Measurements from ENCODE around the gene REV1. TPM values are rescaled to one million over a fixed set of nuclear protein-coding genes. Genes with fewer than 3 reads are reported as not detected.

Gene REV1
- total and polyA plus RNA-seq, 9 of the 15 experiments (the other 6 are each of a cell fraction or from before 2014, with no cell fraction given): 12.8 to 54.4 (median 29.6) TPM

DNA sequence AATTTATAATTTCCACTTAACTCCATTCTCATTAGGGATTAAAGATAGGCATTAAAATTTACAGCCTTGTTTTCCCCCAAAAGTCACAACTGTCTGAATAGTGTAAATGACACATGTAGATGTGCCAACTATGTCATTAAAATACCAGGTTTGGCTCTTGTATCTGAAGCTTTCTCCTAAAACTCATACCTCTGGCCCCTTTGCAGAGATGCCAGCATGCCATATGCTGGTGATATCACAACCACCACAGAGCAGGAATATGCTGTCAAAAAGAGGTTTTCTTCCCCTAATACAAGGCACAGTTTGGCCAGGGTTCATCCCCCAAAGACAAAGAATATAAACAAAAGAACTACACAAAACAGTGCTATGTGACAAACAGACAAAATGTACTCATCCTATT lies 65.4 kb downstream of the REV1 start (continued):
- TF ChIP-seq, protein P1, sequence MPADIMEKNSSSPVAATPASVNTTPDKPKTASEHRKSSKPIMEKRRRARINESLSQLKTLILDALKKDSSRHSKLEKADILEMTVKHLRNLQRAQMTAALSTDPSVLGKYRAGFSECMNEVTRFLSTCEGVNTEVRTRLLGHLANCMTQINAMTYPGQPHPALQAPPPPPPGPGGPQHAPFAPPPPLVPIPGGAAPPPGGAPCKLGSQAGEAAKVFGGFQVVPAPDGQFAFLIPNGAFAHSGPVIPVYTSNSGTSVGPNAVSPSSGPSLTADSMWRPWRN (IDR thresholded peaks at IDR 0.05; ENCODE audit: low read depth): no peak
- TF ChIP-seq FUS (optimal IDR thresholded peaks at IDR 0.05; ENCODE audit: low read depth, low read length): no peak
- TF ChIP-seq NFE2 (IDR thresholded peaks at IDR 0.05; ENCODE audit: low read depth): no peak
- no peak for TF ChIP-seq POLR2B (IDR thresholded peaks at IDR 0.05; ENCODE audit: low read depth, partially characterized antibody)
- no peak for TF ChIP-seq ZNF655 (CRISPR knock-in tag; IDR thresholded peaks at IDR 0.05)
- TF ChIP-seq, protein P2, sequence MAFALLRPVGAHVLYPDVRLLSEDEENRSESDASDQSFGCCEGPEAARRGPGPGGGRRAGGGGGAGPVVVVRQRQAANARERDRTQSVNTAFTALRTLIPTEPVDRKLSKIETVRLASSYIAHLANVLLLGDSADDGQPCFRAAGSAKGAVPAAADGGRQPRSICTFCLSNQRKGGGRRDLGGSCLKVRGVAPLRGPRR (CRISPR knock-in tag; IDR thresholded peaks at IDR 0.05): no peak
- TF ChIP-seq, protein P3, sequence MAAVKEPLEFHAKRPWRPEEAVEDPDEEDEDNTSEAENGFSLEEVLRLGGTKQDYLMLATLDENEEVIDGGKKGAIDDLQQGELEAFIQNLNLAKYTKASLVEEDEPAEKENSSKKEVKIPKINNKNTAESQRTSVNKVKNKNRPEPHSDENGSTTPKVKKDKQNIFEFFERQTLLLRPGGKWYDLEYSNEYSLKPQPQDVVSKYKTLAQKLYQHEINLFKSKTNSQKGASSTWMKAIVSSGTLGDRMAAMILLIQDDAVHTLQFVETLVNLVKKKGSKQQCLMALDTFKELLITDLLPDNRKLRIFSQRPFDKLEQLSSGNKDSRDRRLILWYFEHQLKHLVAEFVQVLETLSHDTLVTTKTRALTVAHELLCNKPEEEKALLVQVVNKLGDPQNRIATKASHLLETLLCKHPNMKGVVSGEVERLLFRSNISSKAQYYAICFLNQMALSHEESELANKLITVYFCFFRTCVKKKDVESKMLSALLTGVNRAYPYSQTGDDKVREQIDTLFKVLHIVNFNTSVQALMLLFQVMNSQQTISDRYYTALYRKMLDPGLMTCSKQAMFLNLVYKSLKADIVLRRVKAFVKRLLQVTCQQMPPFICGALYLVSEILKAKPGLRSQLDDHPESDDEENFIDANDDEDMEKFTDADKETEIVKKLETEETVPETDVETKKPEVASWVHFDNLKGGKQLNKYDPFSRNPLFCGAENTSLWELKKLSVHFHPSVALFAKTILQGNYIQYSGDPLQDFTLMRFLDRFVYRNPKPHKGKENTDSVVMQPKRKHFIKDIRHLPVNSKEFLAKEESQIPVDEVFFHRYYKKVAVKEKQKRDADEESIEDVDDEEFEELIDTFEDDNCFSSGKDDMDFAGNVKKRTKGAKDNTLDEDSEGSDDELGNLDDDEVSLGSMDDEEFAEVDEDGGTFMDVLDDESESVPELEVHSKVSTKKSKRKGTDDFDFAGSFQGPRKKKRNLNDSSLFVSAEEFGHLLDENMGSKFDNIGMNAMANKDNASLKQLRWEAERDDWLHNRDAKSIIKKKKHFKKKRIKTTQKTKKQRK (IDR thresholded peaks at IDR 0.05; ENCODE audit: borderline replicate concordance, low read depth, low read length): no peak
- no peak for TF ChIP-seq USF1 (CRISPR knock-in tag; IDR thresholded peaks at IDR 0.05)
- TF ChIP-seq RAD21 (CRISPR knock-in tag; conservative IDR thresholded peaks at IDR 0.05 in 1 of 2, IDR thresholded peaks at IDR 0.05 in 1 of 2): no peak
